Right atrium auricular region (tissue), 2 donors: ENCODE data around the gene ACOXL. TPM values are rescaled to one million over a fixed set of nuclear protein-coding genes. Genes with fewer than 3 reads are reported as not detected.

Experiments
- DNase-seq: peaks from one replicate; pipeline ENCODE4 v3.0.0-alpha.2; 2019; ENCODE audit warnings: low spot score
- H3K27ac ChIP-seq, 2 donors: fragments of 200-600 bp; sonication (generic); 1 replicate in 1 of 2; 2 replicates in 1 of 2; pipeline ENCODE4 v1.5.1; 2016 to 2019
- H3K27me3 ChIP-seq, 2 donors: fragments of 200-600 bp; sonication (generic); one replicate each; pipeline versions ENCODE4 v1.5.1 to v1.6.0; 2017 to 2019
- H3K36me3 ChIP-seq: fragments of 200-600 bp; sonication (generic); one replicate; pipeline ENCODE4 v1.5.1; 2016
- H3K4me1 ChIP-seq, 2 donors: fragments of 200-600 bp; sonication (generic); one replicate each; pipeline versions ENCODE4 v1.5.1 to v1.6.0; 2017 to 2019
- H3K4me3 ChIP-seq, 2 donors: fragments of 200-600 bp; sonication (generic); 1 replicate in 1 of 2; 2 replicates in 1 of 2; pipeline ENCODE4 v1.5.1; 2017 to 2019; ENCODE audit warnings: mild to moderate bottlenecking in 1 of 2, moderate library complexity in 1 of 2
- H3K9me3 ChIP-seq, 2 donors: fragments of 200-600 bp; sonication (generic); one replicate each; pipeline ENCODE4 v1.5.1; 2019
- total RNA-seq, 2 donors: library from RNA; depleted of rRNA; stranded (reverse); fragments of >200 nt; gene quantifications; one replicate each; pipeline ENCODE4 v1.1.0, GENCODE V29; 2016
- TF ChIP-seq, protein P1 (sequence below), 2 donors: fragments of 200-600 bp; sonication (generic); IDR thresholded peaks; one replicate each; pipeline ENCODE4 v1.5.1; 2019; ENCODE audit warnings: antibody characterized with exemption in 2 of 2

Gene ACOXL
- total RNA-seq, 2 donors from 2014 or later, result 0.33 to 0.55 TPM

DNA sequence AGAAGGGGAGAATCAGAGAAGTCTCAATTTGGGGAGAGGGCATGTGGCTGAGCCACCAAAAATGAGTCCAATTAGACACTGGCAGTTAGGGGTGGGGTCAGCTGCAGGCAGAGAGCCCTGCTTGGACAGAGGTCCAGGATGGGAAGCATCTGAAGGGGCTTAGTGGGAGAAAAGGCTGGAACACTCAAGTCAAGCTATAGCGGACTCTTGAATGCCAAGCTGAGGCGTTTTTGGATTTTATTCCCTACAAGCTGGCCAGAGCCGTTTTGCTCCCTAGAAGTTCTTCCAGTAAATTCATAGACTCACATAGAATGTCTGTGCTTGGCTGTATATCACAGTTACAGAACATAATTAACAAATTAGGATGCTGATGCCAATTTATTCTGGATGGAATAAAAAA lies 172.8 kb downstream of the ACOXL start:
- H3K9me3 ChIP-seq, result no peaks in the 10 kb centered on the region
- no peak for DNase-seq
- H3K36me3 ChIP-seq, result no peaks in the 10 kb centered on the region
- no peaks in the 10 kb centered on the region for H3K4me1 ChIP-seq
- TF ChIP-seq, protein P1, sequence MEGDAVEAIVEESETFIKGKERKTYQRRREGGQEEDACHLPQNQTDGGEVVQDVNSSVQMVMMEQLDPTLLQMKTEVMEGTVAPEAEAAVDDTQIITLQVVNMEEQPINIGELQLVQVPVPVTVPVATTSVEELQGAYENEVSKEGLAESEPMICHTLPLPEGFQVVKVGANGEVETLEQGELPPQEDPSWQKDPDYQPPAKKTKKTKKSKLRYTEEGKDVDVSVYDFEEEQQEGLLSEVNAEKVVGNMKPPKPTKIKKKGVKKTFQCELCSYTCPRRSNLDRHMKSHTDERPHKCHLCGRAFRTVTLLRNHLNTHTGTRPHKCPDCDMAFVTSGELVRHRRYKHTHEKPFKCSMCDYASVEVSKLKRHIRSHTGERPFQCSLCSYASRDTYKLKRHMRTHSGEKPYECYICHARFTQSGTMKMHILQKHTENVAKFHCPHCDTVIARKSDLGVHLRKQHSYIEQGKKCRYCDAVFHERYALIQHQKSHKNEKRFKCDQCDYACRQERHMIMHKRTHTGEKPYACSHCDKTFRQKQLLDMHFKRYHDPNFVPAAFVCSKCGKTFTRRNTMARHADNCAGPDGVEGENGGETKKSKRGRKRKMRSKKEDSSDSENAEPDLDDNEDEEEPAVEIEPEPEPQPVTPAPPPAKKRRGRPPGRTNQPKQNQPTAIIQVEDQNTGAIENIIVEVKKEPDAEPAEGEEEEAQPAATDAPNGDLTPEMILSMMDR (IDR thresholded peaks at IDR 0.05), result no peak
- no peak overlapping the region for H3K4me3 ChIP-seq
- no peaks in the 10 kb centered on the region for H3K27me3 ChIP-seq
- no peak overlapping the region for H3K27ac ChIP-seq

DNA sequence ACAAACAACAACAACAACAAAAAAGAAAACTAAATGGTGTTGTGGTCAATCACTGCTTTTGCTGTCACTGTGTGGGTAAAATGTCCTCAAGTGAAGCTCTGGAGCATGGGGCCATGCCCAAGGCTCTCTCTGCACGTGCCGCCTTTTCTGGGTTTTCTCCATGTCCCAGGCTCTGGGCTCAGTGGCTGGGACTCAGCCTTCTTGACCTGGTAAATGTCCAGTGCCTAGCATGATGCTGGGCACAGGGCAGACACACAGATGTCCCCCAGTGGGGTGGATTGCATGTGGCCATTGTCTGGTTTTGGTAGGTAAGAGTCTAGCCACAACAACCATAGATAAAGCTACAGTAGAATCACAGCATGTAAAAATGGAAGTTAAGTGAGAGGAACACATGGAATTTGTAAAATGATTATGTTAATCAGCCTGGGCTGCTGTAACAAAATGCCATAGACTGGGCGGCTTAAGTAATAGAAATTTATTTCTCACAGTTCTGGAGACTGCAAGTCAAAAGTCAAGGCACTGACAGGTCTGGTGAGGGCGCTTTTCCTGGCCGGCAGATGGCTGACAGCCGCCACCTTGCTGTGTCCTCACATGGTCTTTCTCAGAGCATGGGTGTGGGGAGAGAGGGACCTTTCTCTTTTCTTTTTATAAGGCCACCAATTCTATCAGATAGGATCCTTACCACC lies 174.4 kb downstream of the ACOXL start:
- peaks cover 0 to 9% of the 10 kb centered on the region in 2 donors for H3K9me3 ChIP-seq
- no peak for DNase-seq
- no peaks in the 10 kb centered on the region for H3K27me3 ChIP-seq
- H3K27ac ChIP-seq, result no peak overlapping the region
- H3K36me3 ChIP-seq, result no peaks in the 10 kb centered on the region
- H3K4me1 ChIP-seq, result no peaks in the 10 kb centered on the region
- H3K4me3 ChIP-seq, result no peak overlapping the region
- TF ChIP-seq, protein P1 (IDR thresholded peaks at IDR 0.05), result no peak

DNA sequence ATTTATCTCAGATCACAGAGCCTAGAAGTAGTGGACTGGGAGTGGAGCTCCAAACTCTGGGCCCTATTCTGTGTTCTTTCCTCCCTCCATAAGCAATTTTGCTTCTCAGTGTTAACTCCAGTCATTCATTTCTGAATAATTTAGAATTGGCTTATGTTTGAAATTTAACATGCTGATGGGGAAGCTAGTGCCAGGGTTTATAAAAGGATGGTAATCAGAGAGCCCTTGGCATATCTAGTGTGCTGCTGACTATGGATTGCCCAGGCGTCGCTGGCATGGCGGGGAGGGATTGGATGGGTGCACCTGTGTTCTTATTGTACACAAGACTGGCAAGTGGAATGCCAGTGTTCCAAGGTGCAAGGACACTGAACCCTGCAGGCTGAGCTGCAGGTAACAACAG lies 177.1 kb downstream of the ACOXL start:
- H3K9me3 ChIP-seq, result peaks cover 0 to 10% of the 10 kb centered on the region in 2 donors
- no peak for DNase-seq
- no peaks in the 10 kb centered on the region for H3K4me1 ChIP-seq
- TF ChIP-seq, protein P1 (IDR thresholded peaks at IDR 0.05), result no peak
- H3K27me3 ChIP-seq, result no peaks in the 10 kb centered on the region
- H3K4me3 ChIP-seq, result no peak overlapping the region
- H3K27ac ChIP-seq, result no peak overlapping the region
- H3K36me3 ChIP-seq, result no peaks in the 10 kb centered on the region

DNA sequence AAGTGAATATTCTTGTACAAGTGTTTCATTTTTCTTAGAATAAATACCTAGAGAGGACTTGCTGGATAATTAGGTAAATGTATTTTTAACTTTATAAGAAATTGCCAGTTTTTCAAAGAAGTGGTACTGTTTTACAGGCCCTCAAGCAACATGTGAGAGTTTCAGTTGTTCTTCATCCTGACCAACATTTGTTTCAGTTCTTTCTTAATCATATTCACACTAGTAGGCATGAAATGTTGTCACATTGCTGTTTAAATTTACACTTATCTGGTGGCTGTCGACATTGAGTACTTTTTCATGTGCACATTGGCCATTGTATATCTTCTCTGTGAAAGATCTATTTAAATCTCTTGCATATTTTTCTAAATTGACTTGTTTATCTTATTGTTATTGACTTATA lies 178.1 kb downstream of the ACOXL start:
- no peaks in the 10 kb centered on the region for H3K36me3 ChIP-seq
- H3K9me3 ChIP-seq, result peaks cover 0 to 10% of the 10 kb centered on the region in 2 donors
- H3K27ac ChIP-seq, result no peak overlapping the region
- no peak overlapping the region for H3K4me3 ChIP-seq
- TF ChIP-seq, protein P1 (IDR thresholded peaks at IDR 0.05), result no peak
- H3K27me3 ChIP-seq, result no peaks in the 10 kb centered on the region
- H3K4me1 ChIP-seq, result no peaks in the 10 kb centered on the region
- DNase-seq, result no peak

DNA sequence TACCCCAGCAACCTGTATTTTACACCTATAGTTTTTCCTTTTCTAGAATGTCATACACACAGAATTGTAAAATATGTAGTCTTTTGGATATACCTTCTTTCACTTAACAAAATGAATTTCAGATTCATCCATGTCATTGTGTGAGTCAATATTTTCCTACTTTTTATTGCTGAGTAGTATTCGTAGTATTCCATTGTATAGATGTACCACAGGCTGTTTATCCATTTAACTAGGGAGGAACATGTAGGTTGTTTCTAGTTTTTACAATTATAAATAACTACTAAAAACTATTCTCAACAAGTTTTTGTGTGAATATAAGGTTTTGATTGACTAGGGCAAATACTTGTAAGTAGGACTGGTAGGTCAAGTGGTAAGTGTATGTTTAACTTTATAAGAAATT lies 187.4 kb downstream of the ACOXL start:
- H3K27ac ChIP-seq, result no peak overlapping the region
- no peaks in the 10 kb centered on the region for H3K9me3 ChIP-seq
- no peaks in the 10 kb centered on the region for H3K27me3 ChIP-seq
- TF ChIP-seq, protein P1 (IDR thresholded peaks at IDR 0.05), result no peak
- H3K4me3 ChIP-seq, result no peak overlapping the region
- no peaks in the 10 kb centered on the region for H3K36me3 ChIP-seq
- no peaks in the 10 kb centered on the region for H3K4me1 ChIP-seq
- DNase-seq, result no peak

DNA sequence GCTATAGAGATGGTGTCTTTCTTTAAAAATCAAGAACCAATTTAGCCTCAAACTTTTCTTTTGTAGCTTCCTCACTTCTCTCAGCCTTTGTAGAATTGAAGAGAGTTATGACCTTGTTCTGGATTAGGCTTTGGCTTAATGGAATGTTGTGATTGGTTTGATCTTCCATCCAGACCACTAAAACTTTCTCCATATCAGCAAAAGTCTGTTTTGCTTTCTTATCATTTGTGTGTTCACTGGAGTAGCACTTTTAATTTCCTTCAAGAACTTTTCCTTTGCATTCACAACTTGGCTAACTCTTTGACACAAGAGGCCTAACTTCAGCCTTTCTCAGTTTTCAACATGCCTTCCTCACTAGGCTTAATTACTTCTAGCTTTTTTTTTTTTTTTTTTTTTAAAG lies 193.1 kb downstream of the ACOXL start:
- no peaks in the 10 kb centered on the region for H3K4me1 ChIP-seq
- no peak for DNase-seq
- no peak overlapping the region for H3K4me3 ChIP-seq
- no peak overlapping the region for H3K27ac ChIP-seq
- TF ChIP-seq, protein P1 (IDR thresholded peaks at IDR 0.05), result no peak
- H3K36me3 ChIP-seq, result no peaks in the 10 kb centered on the region
- H3K27me3 ChIP-seq, result no peaks in the 10 kb centered on the region
- H3K9me3 ChIP-seq, result peaks cover 0 to 10% of the 10 kb centered on the region in 2 donors
